ENCODE measurements around the gene FOXJ2.
A peak's percentile ranks its signal among the peaks of the same experiment; 100 is the strongest.
"Not testable (repeated sequence)": the region's sequence is repeated elsewhere in the genome, so short reads cannot be mapped to it uniquely, and the experiment has no call there.

FOXJ2 gene

DNA sequence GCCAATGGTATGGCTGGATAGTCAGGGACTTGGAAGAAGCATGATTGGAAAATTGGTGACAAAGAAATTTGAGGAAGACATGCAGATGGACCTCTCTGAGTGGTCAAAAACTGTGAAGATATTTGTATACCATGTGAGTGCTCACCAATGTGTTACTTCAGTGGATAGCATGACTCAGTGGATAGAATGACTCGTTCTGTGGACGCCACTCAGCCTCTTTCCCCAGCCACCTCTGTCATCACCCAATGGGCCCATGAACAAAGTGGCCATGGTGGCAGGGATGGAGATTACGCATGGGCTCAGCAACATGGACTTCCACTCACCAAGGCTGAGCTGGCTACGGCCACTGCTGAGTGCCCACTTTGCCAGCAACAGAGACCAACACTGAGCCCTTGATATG is 31.0 kb upstream of the FOXJ2 start:
- not testable (repeated sequence) for H3K27ac ChIP-seq (ENCODE audit: low read length); H3K4me1 ChIP-seq (ENCODE audit: control insufficient read depth, insufficient read depth, low read length); H3K27me3 ChIP-seq (ENCODE audit: control insufficient read depth, insufficient read depth, low read length); H3K4me3 ChIP-seq (ENCODE audit: low read length); H3K9me3 ChIP-seq (ENCODE audit: control insufficient read depth, insufficient read depth, low read length); H3K36me3 ChIP-seq (ENCODE audit: control insufficient read depth, insufficient read depth, low read length); DNase-seq (ENCODE audit: low read depth, low spot score)
- WGBS (ENCODE audit: insufficient coverage, insufficient read length), result no CpG with 5 or more reads among the region's 4 CpGs

DNA sequence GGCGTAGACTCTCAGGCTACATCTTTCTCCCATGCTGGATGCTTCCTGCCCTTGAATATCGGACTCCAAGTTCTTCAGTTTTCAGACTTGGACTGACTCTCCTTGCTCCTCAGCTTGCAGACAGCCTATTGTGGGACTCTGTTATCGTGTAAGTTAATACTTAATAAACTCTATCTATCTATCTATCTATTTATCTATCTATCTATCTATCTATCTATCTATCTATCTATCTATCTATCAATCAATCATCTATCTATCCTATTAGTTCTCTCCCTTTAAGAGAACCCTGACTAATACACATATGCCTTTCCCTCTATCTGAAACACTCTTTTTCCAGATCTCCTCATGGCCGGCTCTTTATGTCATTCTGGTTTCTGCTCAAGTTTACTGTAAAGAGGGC is 27.6 kb upstream of the FOXJ2 start:
- not testable (repeated sequence) for H3K27me3 ChIP-seq (ENCODE audit: control insufficient read depth, insufficient read depth, low read length); H3K4me1 ChIP-seq (ENCODE audit: control insufficient read depth, insufficient read depth, low read length); DNase-seq (ENCODE audit: low read depth, low spot score); H3K27ac ChIP-seq (ENCODE audit: low read length); H3K36me3 ChIP-seq (ENCODE audit: control insufficient read depth, insufficient read depth, low read length); H3K9me3 ChIP-seq (ENCODE audit: control insufficient read depth, insufficient read depth, low read length); H3K4me3 ChIP-seq (ENCODE audit: low read length)
- WGBS (ENCODE audit: insufficient coverage, insufficient read length), result no CpG with 5 or more reads among the region's 4 CpGs

DNA sequence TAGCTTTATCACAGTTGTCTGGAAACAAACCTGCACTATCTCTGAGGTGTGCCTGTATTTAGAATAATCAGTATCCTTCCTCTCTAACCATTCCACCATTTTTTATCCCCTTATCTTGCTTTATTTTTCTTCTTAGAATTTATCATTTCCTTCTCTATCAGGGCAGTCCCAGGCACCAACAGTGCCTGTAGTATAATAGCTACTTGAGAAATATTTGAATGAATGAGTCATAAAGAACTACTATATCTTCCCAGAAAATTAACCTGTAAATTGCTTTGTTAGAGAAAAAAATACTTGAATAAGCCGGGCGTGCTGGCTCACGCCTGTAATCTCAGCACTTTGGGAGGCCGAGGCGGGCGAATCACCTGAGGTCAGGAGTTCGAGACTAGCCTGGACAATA is 21.2 kb upstream of the FOXJ2 start:
- no peak overlapping the region for H3K27ac ChIP-seq (ENCODE audit: low read length)
- DNase-seq (ENCODE audit: low read depth, low spot score), result no peak
- H3K4me1 ChIP-seq (ENCODE audit: control insufficient read depth, insufficient read depth, low read length), result no peaks in the 10 kb centered on the region
- H3K4me3 ChIP-seq (ENCODE audit: low read length), result no peak overlapping the region
- no peaks in the 10 kb centered on the region for H3K36me3 ChIP-seq (ENCODE audit: control insufficient read depth, insufficient read depth, low read length)
- H3K9me3 ChIP-seq (ENCODE audit: control insufficient read depth, insufficient read depth, low read length), result no peaks in the 10 kb centered on the region
- no peaks in the 10 kb centered on the region for H3K27me3 ChIP-seq (ENCODE audit: control insufficient read depth, insufficient read depth, low read length)
- no CpG with 5 or more reads among the region's 7 CpGs for WGBS (ENCODE audit: insufficient coverage, insufficient read length)

DNA sequence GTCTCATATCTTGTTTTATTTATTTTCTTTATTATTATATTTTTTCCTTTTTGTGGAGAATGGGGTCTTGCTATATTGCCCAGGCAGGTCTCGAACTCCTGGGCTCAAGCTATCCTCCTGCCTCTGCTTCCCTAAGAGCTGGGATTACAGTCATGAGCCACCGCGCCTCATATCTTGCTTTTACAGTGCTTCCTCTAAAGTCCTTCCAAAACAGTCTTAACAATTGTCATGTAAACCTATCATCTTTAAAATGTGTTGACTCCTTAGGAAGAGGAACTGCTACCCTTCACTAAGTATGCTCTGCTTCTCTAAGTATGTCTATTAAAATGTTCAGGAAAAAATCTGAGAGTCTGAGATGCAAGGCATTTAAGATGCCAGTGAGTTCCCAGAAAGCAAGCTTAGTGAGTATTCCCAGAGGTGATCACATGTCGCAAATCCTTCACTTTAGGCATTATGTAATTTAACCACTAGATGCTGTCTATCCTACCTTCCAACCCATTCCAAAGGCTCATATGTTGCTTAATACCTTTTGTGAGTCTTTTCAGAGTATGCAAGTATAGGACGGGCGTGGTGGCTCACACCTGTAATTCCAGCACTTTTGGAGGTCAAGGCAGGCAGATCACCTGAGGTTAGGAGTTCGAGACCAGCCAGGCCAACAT is 19.7 kb upstream of the FOXJ2 start:
- DNase-seq (ENCODE audit: low read depth, low spot score), result no peak
- WGBS (ENCODE audit: insufficient coverage, insufficient read length), result no CpG with 5 or more reads among the region's 7 CpGs

DNA sequence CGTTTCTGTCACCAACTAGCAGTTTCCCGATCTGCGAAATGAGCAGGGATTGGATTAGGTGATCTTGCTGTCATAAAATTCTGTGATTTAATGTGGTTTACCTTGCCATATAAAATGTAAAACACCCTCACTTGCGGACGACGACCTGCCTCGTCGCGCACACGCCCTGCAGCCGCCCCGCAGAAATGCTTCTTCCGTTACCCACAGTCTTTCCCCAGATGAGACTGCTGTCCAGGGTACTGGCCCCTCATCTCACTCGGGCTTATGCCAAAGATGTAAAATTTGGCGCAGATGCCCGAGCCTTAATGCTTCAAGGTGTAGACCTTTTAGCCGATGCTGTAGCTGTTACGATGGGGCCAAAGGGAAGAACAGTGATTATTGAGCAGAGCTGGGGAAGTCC is 17.7 kb upstream of the FOXJ2 start:
- Histone ChIP-seq H3K36me3 (ENCODE audit: control insufficient read depth, insufficient read depth, low read length) (no peaks in the 10 kb centered on the region), H3K9me3 (ENCODE audit: control insufficient read depth, insufficient read depth, low read length) (no peaks in the 10 kb centered on the region), H3K4me1 (ENCODE audit: control insufficient read depth, insufficient read depth, low read length) (no peaks in the 10 kb centered on the region), H3K27me3 (ENCODE audit: control insufficient read depth, insufficient read depth, low read length) (no peaks in the 10 kb centered on the region), H3K27ac (ENCODE audit: low read length) (no peak overlapping the region), H3K4me3 (ENCODE audit: low read length) (no peak overlapping the region)
- WGBS (ENCODE audit: insufficient coverage, insufficient read length), result no CpG with 5 or more reads among the region's 18 CpGs
- DNase-seq (ENCODE audit: low read depth, low spot score), result no peak

More for the DNA sequence above, 19.7 kb upstream of the FOXJ2 start:
- no peak overlapping the region for H3K27ac ChIP-seq (ENCODE audit: low read length)
- no peak overlapping the region for H3K4me3 ChIP-seq (ENCODE audit: low read length)
- H3K9me3 ChIP-seq (ENCODE audit: control insufficient read depth, insufficient read depth, low read length), result no peaks in the 10 kb centered on the region
- H3K36me3 ChIP-seq (ENCODE audit: control insufficient read depth, insufficient read depth, low read length), result no peaks in the 10 kb centered on the region
- H3K27me3 ChIP-seq (ENCODE audit: control insufficient read depth, insufficient read depth, low read length), result no peaks in the 10 kb centered on the region
- no peaks in the 10 kb centered on the region for H3K4me1 ChIP-seq (ENCODE audit: control insufficient read depth, insufficient read depth, low read length)

DNA sequence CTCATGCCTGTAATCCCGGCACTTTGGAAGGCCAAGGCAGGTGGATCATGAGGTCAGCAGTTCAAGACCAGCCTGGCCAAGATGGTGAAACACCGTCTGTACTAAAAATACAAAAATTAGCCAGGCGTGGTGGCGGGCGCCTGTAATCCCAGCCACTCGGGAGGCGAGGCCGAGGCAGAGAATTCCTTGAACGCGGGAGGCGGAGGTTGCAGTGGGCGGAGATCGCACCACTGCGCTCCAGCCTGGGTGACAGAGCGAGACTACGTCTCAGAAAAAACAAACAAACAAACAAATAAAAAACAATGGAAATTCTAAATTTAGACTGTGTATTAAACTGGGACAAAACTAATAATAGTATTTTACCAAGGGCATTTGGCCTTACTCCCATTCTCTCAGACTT is 14.3 kb upstream of the FOXJ2 start:
- not testable (repeated sequence) for H3K4me1 ChIP-seq (ENCODE audit: control insufficient read depth, insufficient read depth, low read length); H3K36me3 ChIP-seq (ENCODE audit: control insufficient read depth, insufficient read depth, low read length); H3K9me3 ChIP-seq (ENCODE audit: control insufficient read depth, insufficient read depth, low read length); DNase-seq (ENCODE audit: low read depth, low spot score); H3K27ac ChIP-seq (ENCODE audit: low read length); H3K27me3 ChIP-seq (ENCODE audit: control insufficient read depth, insufficient read depth, low read length)
- peak overlapping the region; percentile 42; the same call in 1 of the 2 replicates for H3K4me3 ChIP-seq (ENCODE audit: low read length)
- WGBS (ENCODE audit: insufficient coverage, insufficient read length), result no CpG with 5 or more reads among the region's 16 CpGs

DNA sequence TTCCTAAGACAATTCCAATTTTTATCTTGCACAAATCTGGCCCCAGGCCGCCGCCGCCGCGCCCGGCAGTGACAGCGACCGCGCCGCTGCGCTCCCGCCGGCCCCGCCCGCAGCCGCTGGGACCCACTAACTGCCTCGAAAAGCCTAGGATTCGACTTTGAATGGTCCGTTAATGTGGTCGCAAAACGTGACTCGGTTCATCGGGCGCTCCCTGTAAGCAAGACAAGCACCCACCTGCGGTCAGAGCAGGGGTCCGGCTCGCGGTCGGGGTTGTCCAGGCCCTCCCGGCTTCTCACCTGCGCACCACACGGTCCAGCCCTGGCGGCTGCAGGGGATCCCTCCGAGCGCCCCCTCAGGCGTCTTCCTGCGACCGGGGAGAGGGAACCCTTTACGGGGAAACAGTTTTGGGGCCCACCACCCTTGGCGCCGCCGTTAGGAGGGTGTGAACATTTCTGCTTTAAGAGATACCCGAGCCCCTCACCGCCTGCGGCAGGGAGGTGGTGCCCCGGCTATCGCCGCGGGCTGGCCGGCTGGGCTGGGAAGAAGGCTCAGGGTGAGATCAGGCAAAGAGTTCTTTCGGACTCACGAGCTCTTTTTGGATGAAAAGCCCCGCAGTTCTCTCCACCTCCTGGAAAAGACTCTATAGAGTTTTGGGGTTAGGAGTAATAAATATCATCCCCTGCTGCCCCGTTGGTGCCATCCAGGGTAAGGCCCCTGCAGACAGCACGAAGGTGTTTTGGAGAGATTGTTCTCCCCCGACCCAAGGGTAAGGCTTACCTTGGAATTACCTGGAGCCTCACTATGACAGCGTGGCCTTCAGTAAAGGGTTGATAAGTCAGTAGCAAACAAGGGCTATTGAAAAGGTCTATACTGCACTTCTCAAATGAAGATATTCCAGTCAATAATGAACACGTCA is 13.6 kb upstream of the FOXJ2 start:
- Histone ChIP-seq H3K4me1 (ENCODE audit: control insufficient read depth, insufficient read depth, low read length) (no peaks in the 10 kb centered on the region), H3K27ac (ENCODE audit: low read length) (no peak overlapping the region), H3K9me3 (ENCODE audit: control insufficient read depth, insufficient read depth, low read length) (no peaks in the 10 kb centered on the region), H3K27me3 (ENCODE audit: control insufficient read depth, insufficient read depth, low read length) (no peaks in the 10 kb centered on the region), H3K4me3 (ENCODE audit: low read length) (peak overlapping the region; percentile 42; the same call in 1 of the 2 replicates), H3K36me3 (ENCODE audit: control insufficient read depth, insufficient read depth, low read length) (no peaks in the 10 kb centered on the region)
- no peak for DNase-seq (ENCODE audit: low read depth, low spot score)
- no CpG with 5 or more reads among the region's 58 CpGs for WGBS (ENCODE audit: insufficient coverage, insufficient read length)

DNA sequence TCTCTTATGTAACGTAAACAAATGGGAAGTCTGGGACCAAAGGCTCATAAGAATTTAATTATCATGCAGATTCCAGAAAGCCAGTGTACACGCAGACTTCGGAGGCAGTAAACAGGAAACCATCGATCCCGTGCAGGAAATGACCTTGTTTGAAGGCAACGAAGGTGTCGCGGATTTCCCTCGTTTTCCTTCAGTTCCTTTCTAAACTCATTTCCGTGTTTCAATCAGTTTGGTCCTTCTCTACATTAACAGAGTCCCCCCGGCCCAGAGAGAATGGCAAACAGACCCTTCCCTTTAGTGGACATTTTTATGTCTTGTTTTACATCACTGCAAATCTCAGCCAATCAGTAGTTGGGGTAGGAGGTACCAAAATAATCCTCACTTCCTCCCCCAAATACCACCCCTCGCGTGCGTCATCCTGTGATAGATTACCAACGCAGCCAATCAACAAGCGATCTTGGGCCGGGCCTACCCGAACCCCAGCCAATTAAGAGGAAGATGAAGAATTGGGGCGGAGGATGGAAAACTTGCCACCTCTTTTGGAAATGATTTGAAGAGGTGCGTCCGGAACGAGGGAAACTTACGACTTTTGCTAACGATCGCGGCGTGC is 6.1 kb upstream of the FOXJ2 start:
- Histone ChIP-seq H3K27ac (ENCODE audit: low read length) (peak overlapping the region; percentile 18), H3K27me3 (ENCODE audit: control insufficient read depth, insufficient read depth, low read length) (no peaks in the 10 kb centered on the region), H3K36me3 (ENCODE audit: control insufficient read depth, insufficient read depth, low read length) (no peaks in the 10 kb centered on the region), H3K4me1 (ENCODE audit: control insufficient read depth, insufficient read depth, low read length) (no peaks in the 10 kb centered on the region), H3K4me3 (ENCODE audit: low read length) (peak overlapping the region; percentile 52; the same call in 1 of the 2 replicates), H3K9me3 (ENCODE audit: control insufficient read depth, insufficient read depth, low read length) (no peaks in the 10 kb centered on the region)
- WGBS (ENCODE audit: insufficient coverage, insufficient read length), result no CpG with 5 or more reads among the region's 27 CpGs
- DNase-seq (ENCODE audit: low read depth, low spot score), result peak; percentile 98

DNA sequence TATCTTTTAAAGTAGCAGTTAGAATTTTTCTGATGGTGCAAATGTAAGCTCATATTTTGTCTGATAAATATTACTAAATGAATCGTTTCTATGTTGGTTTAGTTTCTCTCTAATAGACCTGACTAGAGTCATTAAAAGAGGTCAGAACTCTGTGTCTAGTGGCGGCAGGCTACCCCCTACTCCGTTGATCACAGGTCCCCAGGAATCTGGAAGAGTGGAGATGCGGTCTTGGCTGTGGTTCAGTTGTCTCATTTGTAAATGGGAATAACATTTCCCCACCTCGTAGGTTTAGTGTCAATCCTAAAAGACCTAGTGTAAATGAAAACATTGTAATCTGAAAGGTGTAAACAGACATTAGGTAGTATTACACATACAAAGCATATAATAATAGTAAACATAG is 4.7 kb upstream of the FOXJ2 start:
- no peaks in the 10 kb centered on the region for H3K36me3 ChIP-seq (ENCODE audit: control insufficient read depth, insufficient read depth, low read length)
- no peak overlapping the region for H3K27ac ChIP-seq (ENCODE audit: low read length)
- no peaks in the 10 kb centered on the region for H3K4me1 ChIP-seq (ENCODE audit: control insufficient read depth, insufficient read depth, low read length)
- H3K9me3 ChIP-seq (ENCODE audit: control insufficient read depth, insufficient read depth, low read length), result no peaks in the 10 kb centered on the region
- H3K27me3 ChIP-seq (ENCODE audit: control insufficient read depth, insufficient read depth, low read length), result no peaks in the 10 kb centered on the region
- WGBS (ENCODE audit: insufficient coverage, insufficient read length), result no CpG with 5 or more reads among the region's 5 CpGs
- no peak for DNase-seq (ENCODE audit: low read depth, low spot score)
- H3K4me3 ChIP-seq (ENCODE audit: low read length), result no peak overlapping the region

DNA sequence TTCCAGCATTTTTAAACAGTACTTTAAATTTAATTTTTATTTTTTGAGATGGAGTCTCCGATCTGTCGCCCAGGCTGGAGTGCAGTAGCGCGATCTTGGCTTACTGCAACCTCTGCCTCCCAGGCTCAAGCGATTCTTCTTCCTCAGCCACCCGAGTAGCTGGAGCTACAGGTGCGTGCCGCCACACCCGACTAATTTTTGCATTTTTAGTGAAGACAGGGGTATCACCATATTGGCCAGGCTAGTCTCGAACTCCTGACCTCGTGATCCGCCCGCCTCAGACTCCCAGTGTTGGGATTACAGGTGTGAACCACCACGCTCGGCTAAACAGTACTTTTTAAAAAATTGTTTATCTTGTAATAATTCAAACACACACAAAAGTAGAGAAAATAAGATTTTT is 4.2 kb upstream of the FOXJ2 start:
- no peak for DNase-seq (ENCODE audit: low read depth, low spot score)
- H3K4me1 ChIP-seq (ENCODE audit: control insufficient read depth, insufficient read depth, low read length), result no peaks in the 10 kb centered on the region
- H3K27me3 ChIP-seq (ENCODE audit: control insufficient read depth, insufficient read depth, low read length), result no peaks in the 10 kb centered on the region
- no peak overlapping the region for H3K4me3 ChIP-seq (ENCODE audit: low read length)
- H3K36me3 ChIP-seq (ENCODE audit: control insufficient read depth, insufficient read depth, low read length), result no peaks in the 10 kb centered on the region
- no peak overlapping the region for H3K27ac ChIP-seq (ENCODE audit: low read length)
- H3K9me3 ChIP-seq (ENCODE audit: control insufficient read depth, insufficient read depth, low read length), result no peaks in the 10 kb centered on the region
- no CpG with 5 or more reads among the region's 15 CpGs for WGBS (ENCODE audit: insufficient coverage, insufficient read length)
